Dedifferentiated amniotic fluid mesenchymal stem cell (primary cell): Measurements from ENCODE around the gene SUSD4.

Experiments used
- DNase-seq: peaks from one replicate; pipeline ENCODE4 v3.0.0-alpha.2; 2016; ENCODE audit errors: extremely low spot score

Gene SUSD4

DNA sequence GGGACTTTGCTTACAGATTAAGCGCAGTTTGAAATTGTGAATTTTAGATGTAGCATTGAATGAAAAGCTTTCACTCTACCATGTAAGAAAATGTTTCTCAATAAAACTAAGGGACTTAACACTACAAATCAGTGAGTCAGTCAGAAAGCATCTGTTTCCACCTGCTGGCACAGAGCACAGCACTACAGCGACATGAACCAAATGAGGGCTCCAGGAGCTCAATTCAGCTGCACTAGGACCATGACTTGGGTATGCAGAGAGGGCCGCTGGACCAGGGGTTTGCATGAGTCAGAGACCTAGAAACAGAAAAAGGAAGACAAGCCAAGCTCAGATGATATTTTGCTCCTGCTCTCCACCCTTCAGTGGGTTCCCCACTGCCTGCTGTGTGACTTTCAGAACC is 5.2 kb downstream of the SUSD4 start:
- DNase-seq: no peak

DNA sequence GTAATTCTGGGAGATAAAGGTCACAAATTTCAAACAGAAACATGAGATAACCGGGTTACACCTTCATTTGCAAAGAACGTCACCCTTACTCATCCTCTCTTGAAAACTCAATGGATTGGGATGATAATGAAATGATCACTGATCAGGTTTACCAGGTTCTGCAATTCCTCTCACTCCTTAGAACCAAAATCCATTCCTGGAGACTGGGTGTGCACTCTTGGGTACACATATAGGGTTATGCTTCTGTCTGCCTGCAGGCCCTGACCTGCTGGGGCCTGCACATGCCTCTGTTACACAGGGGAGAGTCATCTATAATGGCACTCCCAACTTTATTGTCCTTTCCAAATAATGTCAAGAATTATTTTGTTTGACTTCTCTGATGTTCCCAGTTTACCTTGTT is 8.3 kb downstream of the SUSD4 start:
- DNase-seq: no peak

DNA sequence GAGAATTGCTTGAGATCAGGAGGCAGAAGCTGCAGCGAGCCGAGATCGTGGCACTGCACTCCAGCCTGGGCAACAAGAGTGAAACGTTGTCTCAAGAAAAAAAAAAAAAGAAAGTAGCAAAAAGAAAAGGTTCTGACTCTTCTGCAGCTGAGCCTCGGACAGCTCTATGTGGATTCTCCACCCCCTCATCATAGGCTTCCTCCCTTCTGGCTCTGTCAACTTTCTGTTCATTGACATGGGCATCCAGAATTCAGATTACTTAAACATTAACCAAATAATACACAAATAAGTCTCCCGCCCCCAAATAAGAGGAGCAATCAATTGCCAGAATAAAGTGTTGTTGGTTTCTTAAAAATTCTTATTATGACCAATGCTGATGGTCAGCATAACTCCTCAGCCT is 10.0 kb downstream of the SUSD4 start:
- DNase-seq: no peak

DNA sequence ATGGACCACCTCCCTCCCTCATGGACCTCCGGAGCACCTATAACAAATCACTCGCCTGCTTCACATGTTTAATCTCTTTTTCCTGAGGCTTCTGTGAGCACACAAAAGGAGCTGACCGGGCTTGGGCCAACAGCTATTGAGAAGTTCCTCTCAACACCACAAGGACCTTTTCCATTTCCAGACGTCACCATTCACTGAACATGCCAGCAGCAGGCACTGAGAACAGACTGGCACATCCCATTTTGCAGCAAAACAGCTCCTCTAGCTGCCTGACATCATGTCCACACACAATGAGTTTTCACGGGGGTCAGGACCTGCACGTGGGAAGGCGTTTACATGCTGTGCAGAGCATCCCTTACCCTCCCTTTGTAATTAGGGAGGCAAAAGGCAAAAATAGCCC is 11.0 kb downstream of the SUSD4 start:
- DNase-seq: no peak

DNA sequence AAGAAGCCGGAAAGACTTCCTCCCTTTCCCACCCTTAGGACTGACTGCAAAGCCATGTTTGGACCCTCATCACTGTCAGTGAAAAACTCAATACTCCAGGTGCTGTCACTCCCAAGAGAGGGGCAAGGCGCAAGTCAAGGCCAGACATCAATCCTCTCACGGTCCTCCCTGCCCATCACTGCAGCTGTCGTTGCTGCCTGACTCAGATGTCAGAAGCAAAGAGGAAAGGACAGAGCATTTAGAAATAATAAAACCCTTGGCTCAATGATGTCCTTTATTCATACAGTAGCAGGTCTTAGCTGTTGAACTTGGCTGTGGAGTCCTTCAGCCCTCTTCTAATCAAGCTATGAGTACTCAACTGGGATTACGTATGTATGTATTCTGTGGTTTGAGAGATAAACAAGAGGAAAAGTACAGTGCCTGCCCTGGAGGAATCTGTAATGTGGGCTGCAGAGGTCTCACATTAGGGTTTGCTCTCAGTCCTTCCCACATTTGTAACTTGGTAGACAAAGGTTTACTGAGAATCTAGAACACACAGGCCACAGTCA is 13.5 kb downstream of the SUSD4 start:
- DNase-seq: no peak

DNA sequence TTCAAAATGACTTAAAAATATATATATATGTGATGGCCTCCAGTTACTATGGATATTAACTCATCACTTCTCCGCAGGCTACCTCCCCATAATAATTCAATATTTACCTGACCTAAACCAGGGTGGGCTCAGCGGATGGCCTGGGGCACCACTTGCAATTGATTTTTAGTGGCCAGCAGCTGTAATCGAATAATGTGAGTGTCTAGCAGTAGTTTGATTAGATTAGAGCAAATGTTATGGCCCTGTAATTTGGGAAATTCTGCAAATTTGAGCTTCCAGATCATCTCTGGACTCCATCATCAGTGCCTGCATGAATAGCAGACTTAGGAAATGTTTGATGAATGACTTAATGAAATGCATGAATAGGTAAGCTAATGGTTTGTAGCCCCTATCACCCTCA is 14.7 kb downstream of the SUSD4 start:
- no peak for DNase-seq

DNA sequence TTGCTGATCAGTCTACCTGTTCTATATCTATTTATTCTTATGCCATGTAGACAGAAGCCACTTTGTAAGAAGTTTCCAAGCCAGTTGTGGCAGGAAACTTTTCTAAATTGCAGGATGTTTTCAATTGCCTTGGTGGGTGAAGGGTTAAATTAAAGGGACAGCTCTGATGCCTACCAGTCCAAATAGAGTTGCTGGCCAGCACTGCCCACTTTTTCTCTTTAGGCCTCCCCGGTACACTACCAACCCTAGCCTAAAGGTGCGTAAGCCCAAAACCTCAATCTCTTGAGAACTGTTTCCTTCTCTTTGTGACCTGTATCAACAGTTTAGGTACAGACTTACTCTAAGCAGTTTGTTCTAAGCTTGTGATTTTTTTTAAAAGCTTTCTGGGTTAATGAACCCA is 15.5 kb downstream of the SUSD4 start:
- no peak for DNase-seq

DNA sequence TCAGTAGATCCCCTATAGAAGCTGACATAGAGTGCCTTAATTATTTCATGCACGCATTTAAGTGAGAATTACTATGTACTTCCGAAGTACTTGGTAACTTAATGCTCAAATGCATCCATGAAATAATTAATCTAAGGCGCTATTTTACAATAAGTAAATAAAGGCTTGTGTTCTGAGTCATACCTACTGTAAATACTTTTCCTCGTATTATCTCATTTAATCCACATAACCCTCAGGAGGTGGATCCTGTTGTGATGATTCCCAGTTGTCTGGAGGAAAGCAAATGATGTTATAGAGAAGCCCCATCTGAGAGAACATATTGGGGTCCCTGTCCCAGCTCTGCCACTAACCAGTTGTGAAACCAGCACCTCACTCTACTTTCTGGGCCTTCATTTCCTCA is 16.4 kb downstream of the SUSD4 start:
- DNase-seq: no peak

DNA sequence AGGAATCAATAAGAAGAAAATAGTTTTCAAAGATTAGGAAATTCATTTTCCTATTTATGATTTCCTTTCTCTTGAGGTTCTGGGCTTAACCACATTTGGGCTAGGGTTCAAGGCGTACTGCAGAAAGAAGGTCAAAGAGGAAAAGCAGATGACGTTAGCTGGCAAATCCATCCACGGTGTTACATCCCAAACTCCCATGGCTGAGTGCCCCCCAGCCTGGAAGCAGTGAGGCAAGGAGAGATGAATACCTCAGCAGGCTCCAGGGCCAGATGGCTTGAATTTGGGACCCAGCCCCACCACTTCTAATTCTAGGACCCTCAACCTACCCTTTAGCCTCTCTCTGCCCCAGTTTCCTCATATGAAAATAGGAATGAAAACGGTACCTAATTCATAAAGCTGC is 17.7 kb downstream of the SUSD4 start:
- no peak for DNase-seq

DNA sequence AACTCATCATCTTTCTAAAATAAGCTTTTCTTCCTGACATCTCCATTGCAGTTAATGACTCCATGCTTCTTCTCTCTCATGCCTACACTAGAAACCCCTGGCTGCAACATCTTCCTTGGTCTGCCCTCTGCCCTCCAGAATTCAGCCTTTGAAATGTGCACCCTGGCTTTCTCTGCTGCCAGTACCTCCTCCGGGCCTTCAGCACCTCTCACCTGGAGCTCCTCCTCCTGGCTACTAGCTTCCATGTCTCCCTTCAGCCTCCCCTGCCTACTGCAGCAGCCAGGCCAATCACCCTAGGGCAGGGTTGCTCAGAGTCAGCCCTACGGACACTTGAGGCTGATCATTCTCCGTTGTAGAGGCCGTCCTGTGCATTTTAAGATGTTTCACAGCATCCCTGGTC is 18.3 kb downstream of the SUSD4 start:
- no peak for DNase-seq

DNA sequence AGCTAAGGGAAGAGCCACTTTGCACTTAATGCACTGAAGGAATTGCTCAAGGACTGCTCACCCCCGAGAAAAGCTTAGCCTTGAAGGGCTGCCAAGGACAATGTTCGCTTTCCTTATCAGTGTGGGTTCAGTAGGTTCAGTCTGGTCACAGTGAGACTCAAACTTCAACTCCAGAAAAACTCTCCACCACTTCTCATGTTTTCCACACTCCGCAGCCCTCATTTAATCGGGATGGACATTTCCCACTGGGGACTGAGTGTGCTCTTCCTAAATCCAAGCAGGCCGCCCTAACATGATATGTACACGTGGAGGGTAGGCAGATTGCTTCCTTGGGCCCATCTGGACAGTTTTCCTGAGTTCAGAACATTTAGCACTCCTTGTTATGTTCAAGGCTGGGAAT is 19.5 kb downstream of the SUSD4 start:
- no peak for DNase-seq

DNA sequence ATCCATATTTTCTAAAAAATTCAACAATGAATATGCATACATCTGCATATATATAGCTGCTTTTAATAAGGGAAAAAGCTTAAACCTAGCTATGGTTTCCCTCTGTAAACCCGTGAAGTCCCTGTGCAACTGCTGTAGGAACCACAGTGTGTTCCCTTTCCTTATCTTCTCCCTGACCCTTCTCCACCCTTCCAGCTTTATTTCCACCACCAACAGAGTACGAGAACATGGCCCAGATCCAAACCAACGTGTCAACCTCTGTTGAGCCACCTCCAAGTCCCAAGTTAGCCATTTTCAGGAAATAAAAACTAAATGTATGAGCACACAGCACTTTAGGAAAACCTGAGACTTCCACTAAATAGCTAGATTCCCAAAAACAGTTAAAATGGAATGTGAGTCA is 20.3 kb downstream of the SUSD4 start:
- DNase-seq: no peak

DNA sequence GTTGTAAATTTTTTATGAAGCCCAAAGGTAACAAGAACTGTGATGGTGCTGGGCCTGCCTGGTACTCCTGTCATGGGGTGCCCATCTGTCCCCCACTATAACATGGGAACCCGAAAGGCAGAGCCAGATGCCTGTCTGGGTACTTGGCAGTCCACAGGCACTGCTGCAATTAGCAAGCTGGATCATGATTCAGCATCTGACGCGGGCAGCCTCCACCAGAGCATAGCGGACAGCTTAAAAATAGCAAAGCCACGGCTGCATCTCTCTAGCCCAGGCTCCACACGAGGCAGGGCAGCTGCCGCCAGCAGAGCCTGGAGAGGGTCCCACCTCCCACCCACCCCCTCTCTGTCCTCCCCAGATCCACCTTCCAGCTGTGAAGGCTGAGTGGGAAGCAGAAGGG is 22.9 kb downstream of the SUSD4 start:
- peak; percentile 30 for DNase-seq

DNA sequence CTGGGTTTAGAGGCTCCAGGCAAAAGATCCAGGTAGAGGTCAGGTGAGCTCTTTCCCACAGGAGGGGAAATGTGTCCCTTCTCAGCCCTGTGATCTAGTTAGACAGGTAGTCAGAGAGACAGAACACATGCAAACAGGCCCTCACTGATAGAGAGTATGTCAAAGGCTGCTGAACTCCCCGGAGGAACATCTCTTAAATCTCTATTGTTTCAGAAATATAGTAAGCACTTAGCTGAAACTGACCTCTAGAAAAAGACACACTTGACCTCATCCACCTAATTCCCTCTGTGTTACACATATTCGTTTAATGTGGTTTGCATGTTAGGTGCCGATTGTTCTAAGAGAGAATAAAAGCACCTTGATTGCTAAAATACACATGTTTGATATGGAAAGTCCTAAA is 23.3 kb downstream of the SUSD4 start:
- no peak for DNase-seq

DNA sequence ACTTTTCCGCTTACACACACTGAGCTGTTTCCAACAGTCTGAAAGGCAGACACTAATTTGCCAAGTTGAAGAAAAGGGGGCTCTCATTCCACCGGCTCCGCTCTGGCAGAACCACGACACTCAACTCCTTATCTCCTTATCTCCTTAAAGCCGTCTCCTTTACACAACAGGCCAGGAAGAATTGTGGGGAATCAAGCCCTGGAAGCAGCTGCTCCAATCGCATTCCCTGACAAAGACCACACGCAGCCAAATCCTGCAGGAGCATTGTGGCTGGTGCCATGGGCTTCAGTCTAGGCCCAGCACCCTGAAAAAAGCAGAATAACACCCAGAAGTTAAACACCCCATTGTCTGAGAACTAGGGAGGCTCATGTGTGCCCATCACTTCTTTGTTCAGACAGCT is 24.1 kb downstream of the SUSD4 start:
- no peak for DNase-seq

DNA sequence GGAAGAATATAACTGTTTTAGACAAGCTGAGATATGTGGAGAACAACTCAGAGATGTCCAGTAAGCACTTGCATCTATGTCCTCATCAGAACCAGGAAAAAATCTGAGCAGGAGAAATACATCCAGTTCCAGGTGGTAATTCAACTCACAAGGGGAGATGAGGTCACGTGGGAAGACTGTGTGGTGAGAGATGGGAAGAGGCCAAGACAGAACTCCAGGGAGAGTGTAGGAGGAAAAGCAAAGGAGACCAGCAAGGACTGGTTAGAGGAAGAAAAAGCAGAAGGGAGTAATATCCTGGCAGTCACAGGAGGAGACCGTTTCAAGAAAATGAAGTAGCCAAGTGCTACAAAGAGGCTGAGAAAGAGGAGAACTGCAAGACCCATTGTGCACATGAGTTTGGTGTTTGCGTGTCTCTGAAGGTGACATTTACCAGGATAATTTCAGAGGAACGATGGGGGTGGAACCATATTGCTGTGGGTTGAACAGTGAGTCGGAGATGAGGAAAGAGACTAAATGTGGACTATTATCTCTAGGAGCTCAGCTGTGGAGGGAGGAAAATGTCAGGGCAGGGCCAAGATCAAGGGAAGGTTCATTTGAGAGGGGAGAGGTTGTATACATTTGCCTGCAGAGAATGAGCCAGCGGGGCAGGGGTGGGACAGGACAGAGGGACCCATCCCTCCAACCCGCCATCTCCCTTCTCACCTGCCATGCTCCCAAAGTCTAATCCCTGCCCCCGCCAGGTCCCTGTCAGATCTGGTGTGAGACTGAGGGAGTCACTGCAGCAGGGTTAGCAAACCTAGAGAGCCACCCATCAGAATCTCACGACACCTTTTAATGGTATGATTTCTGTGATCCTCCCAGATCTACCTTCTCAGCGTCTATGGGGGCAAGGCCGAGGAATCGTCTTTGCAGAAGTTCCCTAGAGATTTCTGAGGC is 24.9 kb downstream of the SUSD4 start:
- no peak for DNase-seq

DNA sequence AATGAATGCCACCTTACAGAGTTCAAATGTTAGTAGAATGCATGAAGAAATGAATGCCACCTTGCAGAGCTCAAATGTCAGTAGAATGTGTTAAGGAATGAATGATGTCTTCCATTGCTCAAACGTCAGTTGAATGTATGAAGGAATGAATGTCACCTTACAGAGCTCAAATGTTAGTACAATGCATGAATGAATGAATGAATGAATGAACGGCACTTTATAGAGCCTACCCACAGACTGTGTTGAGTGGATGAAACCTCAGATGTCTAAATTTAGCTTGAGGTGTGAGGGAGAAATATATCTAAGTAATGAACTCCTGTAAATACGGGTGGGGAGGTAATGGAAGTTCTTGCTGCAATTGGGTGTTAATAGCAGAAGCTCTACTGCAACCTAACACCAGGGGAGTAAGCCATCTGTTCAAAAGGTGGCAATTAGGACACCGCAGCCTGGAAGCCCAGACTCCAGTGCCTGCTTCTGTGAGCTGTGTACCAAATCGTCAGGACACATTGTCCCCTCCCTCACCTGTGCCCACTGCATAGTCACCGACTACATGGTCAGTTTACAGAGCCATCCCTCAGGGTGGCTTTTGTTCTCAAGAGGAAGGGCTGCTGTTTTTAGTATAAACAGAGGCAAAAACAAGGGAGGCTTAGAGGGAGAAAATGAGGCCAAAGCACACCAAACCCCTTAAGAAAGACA is 26.7 kb downstream of the SUSD4 start:
- no peak for DNase-seq

DNA sequence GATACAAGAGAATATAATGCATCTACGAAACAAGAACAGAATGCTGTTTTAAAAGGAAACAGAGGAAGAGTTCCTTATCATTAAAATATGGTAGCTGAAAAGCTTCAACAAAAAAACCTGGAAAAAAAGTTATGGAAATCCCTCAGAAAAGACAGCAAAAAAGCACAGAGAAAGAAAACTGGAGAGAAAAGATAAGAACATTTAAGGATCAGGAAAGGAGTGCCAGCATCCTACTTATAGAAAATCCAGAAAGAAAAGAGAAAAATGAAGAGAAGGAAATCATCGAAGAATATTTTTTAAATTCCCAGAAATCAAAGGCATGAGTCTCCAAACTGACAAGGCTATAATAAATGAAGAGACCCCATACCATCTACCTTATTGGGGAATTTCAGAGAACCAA is 29.8 kb downstream of the SUSD4 start:
- no peak for DNase-seq

DNA sequence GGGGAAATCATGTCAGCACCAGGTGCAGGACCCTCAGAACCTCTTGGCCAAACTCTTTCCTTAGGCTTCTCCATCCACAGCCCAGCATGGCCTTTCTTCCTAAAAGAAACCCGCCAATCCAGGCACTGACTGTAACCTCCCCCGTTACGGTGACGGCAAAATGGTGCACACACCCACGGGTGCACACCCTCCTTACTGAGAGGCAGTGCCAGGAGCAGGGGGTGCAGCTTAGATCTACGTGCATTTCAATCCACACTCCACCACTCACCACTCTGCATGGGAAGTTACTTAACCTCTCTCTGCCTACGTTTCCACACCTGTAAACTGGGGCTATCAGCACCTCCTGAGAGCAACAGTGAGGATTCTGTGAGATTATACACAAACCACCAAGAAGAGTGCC is 31.0 kb downstream of the SUSD4 start:
- DNase-seq: no peak

DNA sequence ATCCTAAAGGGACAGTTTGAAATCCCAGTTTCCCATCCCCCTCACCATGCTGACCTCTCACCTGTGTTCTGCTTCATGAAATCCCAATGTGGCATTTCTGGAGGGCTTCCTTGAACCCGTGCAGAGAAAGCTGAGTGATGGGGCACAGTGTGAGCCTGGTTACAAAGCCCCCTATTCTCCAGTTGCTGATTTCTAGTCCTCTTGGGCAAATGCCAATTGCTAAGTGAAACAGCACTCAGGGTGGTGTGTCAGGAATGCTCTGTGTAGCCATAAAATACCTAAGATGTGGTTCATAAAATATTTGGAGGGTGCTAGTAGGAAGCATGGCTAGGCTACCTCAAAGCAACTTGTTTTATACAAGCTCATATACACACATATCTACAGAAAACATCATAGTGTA is 32.0 kb downstream of the SUSD4 start:
- DNase-seq: no peak

DNA sequence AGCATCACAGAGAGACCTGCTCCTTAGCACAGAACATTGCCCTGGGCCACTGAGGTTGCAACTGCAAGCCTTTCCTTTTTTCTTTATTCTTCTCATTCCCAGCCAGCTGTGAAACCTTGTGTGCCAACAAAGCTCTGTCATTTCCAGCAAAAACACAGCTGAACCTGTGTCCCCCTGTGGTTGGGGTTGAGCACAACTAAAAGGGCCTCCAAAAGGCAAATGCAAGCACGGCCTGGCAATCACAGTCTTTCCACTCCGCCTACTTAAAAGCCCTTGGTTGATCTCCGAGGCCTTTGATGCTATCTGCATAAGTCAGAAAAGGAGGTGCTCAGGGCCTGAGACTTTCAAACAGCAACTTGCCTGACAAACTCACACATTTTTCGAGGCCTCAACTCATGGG is 32.7 kb downstream of the SUSD4 start:
- no peak for DNase-seq

DNA sequence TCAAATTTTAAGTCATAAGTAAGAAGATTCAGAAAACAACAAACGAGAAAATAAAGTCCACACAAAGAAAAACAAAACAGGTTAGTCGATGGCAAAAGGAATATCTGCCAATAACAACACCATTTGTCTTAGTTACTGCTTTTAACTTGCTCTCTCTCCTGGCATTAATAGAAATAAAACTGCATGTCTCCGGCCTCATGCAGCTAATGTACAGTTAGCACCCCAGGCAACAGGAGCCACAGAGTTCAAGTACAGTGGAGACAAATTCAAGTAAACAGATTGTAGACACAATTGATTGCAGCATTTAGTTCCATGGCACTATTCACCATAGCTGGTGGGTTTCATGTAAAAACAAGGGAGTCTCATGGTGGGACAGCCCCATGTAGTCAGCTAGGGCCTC is 33.5 kb downstream of the SUSD4 start:
- no peak for DNase-seq
